HG02970 (cell line): ENCODE data around the gene PLCXD1.
"Not testable (repeated sequence)": the region's sequence is repeated elsewhere in the genome, so short reads cannot be mapped to it uniquely, and the experiment has no call there.

Experiments used
- ATAC-seq: cut with Tn5 transposase; IDR thresholded peaks from one replicate; pipeline ENCODE4 v1.9.1; 2021; ENCODE audit warnings: mild to moderate bottlenecking, moderate library complexity, moderate number of reproducible peaks; ENCODE audit not compliant: unreplicated experiment, low FRiP score

PLCXD1 gene

DNA sequence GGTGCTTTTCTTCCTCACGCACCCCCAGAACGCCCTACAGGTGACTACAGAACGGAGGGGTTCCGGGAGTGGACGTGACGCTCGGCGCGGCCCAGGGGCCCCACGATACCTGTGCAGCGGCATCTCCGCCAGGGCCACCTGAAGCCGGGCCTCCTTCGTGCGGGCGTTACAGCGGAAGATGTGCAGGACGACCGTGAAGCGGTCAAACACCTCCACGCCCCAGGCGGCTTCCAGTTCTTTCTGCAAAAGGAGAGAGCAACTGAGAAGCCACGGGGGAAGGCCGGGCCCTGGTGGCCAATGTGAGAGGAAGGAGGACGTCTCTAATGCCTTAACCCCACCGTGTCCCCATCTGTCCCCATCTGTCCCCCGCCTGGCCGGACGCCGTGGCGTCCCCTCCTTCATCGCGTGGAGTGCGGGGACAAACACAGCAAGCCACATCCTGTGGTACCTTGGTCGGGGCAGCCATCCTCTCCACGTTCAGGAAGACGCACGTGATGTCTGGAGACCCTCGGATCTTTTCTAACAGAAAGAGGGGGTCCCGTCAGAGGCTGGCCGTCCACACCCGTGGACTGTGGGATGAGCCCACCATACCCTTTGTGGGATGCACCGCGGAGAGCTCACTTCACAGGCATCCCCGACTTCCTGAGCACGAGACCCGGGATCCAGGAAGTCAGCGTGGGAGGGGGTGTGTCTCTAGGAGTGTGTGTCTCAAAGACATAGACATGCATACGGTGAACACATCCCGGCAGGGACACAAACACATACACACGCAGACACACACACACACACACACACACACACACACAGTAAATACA is 33.8 kb downstream of the PLCXD1 start:
- ATAC-seq, result no peak

DNA sequence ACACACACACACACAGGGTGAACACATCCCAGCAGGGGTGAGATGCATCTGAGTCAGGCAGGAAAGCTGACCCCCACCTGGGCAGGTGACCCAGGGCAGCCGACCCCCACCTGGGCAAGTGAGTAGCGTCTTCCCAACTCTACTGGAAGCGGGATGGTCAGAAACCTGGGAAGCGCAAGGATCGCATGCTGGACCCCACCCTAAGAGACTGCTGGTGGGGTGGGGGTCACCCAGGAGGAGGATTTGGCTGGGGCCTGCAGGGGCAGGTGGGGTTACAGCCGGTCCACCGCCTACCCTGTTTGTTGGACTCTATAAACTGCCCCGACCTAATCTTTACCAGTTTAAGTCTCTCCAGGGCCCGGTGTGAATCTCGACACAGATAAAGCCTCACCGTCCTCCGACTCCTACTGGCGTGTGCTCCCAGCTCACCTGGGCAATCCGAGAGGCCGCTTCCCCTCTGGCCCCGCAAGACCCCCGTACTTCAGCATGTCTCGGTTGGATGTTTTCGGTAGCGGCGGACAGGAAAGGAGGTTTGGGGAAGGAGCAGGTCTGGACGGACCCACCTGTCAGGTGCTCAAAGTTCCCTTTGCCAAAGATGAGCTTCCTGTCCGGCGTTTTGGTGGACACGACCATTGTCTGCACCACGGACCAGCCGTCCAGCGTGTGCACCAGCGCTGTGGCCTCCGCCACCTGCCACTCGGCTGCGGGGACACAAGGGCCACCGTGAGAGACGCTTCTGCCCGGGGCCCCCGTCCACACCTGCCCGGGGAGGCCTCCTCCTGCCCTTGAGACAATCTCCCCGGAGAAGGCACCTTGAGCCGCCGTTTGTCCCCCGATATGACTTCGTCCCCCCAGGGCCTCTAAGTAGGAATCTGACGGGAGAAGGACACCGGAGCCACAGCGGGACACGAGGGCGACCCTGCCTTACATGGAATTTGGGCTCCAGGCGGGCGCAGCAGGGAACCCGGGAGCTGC is 35.5 kb downstream of the PLCXD1 start:
- no peak for ATAC-seq

DNA sequence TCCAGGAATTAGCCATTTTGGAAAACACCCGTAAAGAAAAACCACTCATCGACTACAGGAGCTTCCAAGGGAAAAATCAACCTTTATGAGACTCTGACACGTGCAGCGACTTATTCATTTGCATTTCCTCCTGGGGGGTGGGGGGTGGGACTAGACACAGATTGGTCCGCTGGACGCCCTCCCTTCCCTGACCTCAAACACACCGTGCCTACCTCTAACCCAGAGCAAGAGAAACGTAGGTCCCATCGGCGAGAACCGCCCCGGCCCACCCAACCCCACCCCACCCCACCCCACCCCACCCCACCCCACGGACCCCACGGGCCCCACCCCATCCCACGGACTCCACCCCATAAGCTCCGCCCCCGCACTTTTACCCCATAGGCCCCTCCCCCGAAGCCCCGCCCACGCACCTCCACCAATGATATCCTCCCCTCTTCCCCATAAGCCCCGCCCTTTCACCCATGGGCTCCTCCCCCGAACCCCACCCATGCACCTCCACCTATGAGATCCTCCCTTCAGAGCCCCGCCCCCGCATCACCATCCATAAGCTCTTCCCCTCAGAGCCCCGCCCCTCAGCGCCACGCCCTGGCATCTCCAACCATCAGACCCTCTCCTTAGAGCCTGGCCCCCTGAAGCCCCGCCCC is 36.4 kb downstream of the PLCXD1 start:
- ATAC-seq, result no peak

DNA sequence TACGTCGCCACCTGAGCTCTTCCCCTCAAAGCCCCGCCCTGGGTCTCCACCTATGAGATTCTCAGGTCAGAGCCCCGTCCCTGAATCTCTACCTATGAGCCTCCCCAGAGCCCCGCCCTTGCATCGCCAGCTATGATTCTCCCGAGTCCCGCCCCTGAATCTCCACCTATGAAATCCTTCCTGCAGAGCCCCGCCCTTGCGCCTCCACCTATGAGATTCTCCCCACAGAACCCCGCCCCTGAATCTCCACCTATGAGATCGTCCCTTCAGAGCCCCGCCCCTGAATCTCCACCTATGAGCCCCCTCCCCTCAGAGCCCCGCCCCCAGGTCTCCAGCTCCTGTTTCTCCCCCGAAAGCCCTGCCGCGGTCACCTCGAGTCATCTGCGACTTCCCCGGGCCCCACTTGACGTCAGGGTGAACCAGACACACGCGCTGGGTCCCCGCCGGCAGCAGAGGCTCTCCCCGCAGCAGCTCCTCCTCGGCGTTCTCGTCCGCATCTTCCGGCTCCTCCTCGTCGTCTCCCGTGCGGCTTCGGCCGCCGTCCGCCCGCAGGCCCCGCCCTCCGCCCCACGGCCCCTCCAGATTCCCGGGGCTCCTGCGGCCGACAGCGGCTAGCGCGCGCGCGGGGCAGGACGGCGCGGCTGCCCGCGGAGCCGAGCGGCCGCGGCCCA is 37.0 kb downstream of the PLCXD1 start:
- peak; percentile 54 for ATAC-seq

- ATAC-seq, result peak; percentile 86
Measured at GRCh38 chrX:318739-319578, 37.8 kb downstream of the PLCXD1 start, which contains the start of gene GTPBP6. GTPBP6 (minus strand) TSS chrX:318796; CDS start chrX:318787, 9 bp downstream.

GRCh38 chrX:319579-320125 is 38.5 kb downstream of the PLCXD1 start:
- ATAC-seq, result no peak

DNA sequence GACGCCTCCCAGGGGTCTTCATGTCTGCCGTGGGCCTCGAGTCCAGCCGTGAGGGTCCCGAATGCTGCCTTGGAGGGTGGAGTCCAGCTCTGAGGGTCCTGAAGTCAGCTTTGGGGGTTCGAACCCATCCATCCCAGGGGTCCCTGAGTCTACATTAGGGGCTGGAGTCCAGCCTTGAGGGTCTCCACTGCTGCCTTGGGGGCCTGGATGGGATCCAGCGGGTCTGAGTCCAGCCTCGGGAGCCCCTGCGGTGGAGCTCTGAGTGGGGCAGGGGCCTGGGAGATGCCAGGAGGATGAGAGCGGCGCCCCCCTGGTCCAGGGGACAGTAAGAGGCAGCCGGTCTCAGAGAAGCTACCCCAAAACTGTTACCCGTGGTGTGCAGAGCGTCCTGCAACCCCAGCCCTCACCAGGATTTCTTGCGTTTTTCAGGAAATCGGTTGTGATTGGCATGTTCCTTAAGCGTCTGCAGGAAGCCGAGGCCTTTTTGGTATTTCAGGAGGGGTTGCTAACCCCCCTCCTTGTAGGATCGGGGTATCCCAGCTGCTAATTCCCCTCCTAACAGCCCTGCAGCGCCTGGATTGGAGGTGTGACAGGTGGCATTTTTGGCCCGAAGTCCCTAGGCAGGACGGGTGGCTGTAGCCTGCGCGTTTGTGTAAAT is 39.1 kb downstream of the PLCXD1 start:
- no peak for ATAC-seq

DNA sequence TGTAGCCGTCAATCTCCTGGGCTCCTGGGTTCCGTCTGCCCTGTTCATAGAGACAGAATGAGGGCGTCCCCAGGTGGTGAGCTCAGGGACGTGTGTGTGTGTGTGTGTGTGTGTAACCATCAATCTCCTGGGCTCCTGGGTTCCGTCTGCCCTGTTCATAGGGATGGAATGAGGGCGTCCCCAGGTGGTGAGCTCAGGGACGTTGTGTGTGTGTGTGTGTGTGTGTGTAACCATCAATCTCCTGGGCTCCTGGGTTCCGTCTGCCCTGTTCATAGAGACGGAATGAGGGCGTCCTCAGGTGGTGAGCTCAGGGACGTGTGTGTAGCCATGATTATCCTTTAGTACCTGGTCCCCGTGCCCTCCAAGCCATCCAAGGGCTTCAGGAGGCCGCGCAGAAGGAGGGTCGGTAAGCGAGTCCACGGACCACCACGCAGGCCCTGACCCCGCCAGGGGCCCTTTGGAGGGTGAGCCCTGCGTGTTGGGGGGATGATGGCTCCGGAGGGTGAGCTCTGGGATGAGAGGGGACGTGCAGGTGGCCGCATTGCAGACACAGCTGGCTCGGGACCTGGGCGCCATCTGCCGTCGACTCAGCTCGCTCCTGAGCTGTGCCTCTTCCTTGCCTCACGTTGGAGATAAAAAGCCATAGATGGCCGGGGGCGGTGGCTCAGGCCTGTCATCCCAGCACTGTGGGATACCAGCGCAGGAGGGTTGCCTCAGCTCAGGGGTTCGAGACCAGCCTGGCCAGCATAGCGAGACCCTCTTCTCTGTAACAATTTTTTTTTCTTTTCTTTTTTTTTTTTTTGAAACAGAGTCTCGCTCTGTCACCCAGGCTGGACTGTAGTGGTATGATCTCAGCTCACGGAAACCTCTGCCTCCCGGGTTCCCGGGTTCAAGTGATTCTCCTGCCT is 42.8 kb downstream of the PLCXD1 start:
- ATAC-seq, result no peak

DNA sequence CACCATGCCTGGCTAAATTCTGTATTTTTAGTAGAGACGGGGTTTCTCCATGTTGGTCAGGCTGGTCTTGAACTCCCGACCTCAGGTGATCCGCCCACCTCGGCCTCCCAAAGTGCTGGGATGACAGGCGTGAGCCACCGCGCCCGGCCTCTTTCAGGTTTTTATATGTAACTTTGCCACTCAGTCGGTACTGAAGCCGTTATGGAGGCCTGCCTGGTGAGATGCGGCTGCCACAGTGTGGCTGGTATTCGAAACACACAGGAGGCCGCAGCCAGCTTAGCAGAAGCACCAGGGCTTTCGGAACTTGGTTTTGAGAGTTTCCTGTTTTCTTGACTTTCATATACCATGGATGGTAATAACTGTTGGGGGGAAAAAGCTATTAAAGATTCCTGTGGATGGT is 43.5 kb downstream of the PLCXD1 start:
- ATAC-seq, result not testable (repeated sequence)

GRCh38 chrX:327660-328126 is 46.5 kb downstream of the PLCXD1 start:
- no peak for ATAC-seq

DNA sequence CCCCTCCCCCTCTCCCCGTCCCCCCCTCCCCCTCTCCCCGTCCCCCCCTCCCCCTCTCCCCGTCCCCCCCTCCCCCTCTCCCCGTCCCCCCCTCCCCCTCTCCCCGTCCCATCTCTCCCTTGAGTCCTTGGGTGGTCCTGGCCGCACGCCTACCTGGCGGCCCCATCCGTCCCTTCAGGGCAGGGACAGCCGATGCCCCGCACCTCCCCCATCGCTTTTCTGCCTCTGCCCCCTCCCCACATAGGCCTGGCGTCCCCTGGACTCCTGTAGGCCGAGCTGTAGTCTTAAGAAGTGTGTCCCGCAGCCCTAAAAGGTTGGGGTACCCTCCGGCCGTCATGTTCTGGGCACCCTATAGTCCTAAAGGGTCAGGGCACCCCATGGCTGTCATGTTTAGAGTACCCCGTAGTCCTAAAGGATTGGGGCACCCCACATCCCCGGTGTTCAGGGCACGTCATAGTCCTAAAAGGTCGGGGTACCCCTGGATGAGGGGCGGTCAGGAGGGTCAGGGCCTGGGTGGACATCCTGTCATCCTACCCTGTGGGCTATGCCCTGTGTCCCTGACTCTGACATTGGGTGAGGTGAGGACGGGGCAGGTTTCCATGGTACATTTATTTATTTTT is 48.2 kb downstream of the PLCXD1 start:
- no peak for ATAC-seq

- not testable (repeated sequence) for ATAC-seq
Measured at GRCh38 chrX:330141-330725, 49.1 kb downstream of the PLCXD1 start.

GRCh38 chrX:330726-331150 is 49.6 kb downstream of the PLCXD1 start:
- ATAC-seq, result no peak

- ATAC-seq, result no peak
Measured at GRCh38 chrX:331151-331824, 50.1 kb downstream of the PLCXD1 start.

GRCh38 chrX:331825-332495 is 50.8 kb downstream of the PLCXD1 start:
- no peak for ATAC-seq

GRCh38 chrX:332496-332860 is 51.3 kb downstream of the PLCXD1 start:
- ATAC-seq, result no peak
